A549 (cell line): ENCODE data around the gene LZTFL1.

Source experiments
- NFE2L2 ChIP-seq: fragments of 150-350 bp; conservative IDR thresholded peaks from 2 replicates; pipeline ENCODE4 v1.6.1; 2014; ENCODE audit warnings: low read length
- USF2 ChIP-seq: fragments of 450-650 bp; IDR thresholded peaks from 2 replicates; pipeline ENCODE4 v1.6.1; 2014; ENCODE audit warnings: antibody characterized with exemption

DNA sequence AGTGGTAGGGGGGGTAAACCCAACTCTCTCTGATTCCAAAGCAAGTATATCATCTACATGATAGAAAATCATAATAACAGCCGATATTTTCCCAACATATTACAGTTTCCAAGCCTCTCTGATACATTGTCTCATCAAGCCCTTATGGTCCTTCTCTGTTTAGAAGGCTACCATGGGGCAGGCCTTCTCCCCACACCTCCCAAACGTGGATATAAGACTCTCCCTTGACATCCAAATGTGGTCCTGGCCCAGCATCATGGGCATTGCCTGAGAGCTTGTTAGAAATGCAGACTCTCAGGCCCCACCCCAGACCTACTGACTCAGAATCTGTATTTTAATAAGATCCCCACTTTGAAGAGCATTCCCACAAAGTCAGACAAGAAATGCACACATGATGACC, 26.7 kb upstream of the LZTFL1 start:
- TF ChIP-seq NFE2L2 (no peak), USF2 (no peak)
